ENCODE data around the gene CLDN24.

The CLDN24 gene

DNA sequence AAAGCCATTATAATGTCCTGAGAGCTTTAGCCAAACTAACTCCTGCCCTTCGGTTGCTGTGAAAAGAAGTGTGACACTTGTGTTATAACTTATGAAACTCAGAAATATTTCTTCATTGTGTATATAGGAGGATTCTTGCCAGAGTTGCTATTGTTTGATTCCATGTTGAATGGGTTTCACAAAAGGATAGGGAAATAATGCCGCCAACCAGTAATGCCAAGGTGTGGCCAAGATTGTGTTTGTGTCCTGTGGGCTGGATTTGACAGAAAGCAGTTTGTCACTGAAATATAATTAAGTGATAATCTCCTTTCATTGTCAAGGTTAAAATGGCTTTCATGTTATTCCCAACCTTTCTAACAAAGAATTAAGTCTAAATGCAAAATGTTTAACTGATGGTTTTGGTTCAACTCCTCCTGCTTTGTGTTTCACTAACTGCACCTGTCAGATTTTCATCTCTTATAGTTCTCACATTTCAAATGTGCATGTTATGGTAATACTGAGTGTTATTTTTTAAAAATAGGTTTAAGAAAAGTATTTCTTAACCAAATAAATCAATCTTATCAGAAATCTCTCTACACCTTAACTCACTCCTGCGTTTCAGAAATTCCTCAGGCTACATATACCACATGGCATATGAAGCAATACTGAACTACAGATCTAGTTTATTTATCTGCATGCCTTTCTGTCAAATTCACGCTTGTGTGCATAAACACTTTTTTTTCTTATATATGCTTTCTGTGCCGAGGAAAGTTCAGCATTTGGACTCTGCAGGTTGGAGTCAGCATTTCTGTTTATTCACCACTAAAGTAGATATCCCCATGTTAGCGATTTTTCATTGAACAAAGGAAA lies 1.8 kb downstream of the CLDN24 start, which contains the start of gene CLDN22:
Gene CLDN22 (minus strand): TSS at position 66 of the 849 bp plus-strand sequence. CDS start 58 bp downstream, at position 8.
- no peak for DNase-seq

DNA sequence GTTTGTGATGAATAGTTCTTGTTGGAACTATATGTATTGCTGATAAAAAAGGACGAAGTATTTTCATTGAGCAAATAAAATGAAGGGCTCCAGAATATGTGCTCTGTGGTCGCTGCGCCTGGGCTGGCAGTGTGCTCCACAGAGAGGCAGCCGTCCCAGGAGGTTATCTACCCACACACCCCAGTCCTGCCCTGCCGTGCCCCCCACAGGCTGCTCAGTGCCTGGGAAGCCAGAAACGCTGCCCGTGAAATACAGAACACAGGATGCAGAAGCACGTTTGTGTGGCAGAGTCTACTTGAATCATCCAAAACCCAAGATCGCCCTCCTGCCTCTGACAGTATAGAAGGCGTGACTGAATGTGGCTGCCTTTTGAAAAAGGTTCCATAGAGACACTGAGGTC lies 3.6 kb downstream of the CLDN24 start:
- no peak for DNase-seq

DNA sequence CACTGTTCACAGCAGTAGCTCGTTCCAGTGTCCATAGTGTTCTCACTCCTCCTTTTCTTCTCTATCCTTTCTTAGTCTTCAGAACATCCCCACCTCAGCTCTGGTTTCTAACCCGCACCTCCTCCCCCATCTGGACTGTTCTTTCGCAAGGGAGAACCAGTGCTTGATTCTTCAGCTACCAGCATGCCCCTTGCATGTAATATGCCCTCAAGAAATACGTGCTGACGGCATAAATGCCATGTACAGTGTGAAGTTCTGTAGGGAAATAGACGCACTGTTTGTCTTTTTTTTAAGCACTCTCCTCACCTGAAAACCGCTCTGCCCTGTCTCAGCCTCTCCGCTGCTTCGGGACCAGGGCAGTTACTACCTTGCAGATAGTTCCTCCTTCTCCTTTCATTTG lies 7.4 kb downstream of the CLDN24 start:
- no peak for DNase-seq

DNA sequence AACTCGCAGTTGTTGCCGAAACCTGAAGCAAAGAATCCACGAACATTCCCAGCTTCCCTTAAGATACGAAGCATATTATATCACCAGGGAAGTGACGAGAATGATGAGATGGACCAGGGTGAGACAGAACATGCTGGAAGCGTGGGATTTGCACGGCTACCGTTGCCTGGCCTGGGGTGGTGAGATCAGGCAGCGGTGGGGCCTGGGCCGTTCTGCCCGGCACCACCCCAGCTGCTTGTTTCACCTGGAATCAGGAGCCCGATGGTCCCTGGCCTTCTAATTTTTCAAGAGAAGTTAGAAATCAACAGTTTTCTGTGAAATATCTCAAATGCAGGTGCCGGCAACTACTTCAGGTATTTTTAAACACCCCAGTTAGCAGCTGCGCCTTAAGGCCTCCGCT lies 7.9 kb downstream of the CLDN24 start:
- no peak for DNase-seq

DNA sequence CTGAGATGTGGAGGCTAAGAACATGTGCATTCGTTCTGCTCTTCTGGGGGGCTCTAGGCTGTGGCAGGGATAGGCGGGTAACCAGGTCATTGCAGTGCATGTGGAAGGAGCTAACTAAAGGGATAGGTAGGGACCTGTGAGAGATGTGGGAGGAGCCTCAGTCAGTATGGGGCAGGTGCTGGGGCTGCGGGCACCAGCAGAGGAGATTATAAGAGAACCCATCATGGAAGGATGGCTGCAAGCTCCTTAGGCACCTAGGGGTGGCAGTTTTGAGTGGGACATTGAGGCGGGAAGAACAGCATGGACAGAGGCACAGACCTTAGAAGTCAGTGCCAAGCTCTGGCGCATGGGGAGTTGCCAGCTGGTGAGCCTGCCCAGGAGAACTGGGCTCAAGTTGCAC lies 9.4 kb downstream of the CLDN24 start:
- no peak for DNase-seq

DNA sequence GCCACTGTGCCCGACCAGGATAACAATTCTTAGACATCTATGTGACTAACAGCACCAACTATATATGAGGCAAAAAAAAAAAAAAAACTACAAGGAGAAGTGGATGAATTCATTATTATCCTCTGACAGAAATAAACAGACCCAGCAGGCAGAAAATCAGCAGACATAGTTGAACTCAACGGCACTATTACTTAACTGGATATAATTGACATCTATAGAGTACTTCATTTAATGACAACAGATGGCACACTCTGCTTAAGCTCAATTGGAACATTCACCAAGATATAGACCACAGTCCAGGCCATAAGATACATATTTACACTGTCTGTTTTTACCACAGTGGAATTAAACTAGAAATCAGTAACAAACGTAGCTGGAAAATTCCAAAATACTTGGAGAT lies 15.4 kb downstream of the CLDN24 start:
- no peak for DNase-seq

DNA sequence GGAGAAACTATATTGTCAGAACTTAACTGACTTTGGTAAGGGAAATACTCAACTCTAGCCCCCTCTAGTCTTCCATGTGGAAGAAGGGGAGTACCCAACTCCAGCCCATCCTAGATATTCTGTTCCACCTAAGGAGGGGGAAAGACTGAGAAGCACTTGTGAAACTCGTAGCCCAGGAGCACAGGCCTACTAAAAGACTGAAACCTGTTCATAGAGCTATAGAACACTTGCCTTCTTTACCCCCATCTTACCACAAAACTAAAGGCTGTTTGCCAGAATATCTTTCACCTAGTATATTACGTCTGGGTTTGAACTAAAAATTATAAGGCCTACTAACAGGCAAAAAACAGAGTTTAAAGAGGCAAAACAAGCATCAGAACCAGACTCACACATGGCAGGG lies 17.7 kb downstream of the CLDN24 start:
- DNase-seq = no peak

DNA sequence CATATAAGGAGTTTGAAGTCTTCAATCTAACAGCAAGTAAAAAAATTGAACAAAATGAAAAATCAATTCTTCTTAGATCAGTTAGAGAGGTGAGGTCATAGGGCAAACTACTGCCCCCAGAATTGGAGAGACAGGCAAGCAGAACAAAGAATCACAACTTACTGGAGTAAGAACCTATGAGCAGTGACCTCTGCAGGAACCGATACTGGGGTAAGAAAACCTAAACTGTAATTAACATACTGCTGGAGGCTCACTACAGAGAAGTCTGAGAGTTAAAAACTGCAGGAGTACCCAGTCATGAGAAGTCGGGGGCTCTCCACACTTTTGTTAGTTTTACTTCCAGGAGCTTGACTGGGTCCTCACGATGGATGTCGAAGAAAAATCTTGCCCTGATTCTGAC lies 18.2 kb downstream of the CLDN24 start:
- DNase-seq = no peak

DNA sequence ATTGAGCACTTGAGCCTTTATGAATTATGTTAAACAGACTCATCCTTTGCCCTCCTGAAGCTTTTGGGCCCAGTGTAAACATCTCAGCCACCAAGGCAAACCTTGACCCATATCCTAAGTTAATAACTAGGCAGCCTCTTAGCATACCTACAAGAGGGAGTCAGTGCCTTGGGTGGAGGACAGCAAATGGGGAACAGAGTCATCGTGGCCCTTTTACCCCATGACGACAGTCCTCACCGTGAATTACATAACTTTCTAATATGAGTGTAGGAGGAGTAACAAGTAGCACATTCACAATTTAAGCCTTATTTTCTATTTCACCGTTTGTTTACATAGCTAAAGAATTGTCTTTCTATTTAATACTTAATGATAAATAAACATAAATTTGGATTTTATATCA lies 18.9 kb downstream of the CLDN24 start:
- DNase-seq = no peak

DNA sequence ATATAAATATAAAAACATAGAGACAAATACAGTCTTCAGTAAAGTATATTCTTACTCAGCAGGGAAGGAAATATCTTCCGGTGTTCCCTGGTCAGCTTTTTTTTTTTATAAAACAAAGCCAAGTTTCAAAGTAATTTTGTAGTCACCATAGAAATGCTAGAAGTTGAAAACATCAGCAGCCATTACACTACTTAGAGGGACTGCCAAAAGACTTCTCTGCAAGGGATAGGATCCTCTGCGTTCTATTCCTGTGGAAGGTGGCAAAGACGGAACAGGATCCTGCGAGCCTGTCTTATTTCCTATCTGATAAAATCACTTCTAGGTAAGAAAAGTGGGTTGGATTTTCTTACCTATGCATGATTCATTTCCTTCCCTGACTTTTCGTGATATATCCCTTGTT lies 21.6 kb downstream of the CLDN24 start:
- no peak for DNase-seq

DNA sequence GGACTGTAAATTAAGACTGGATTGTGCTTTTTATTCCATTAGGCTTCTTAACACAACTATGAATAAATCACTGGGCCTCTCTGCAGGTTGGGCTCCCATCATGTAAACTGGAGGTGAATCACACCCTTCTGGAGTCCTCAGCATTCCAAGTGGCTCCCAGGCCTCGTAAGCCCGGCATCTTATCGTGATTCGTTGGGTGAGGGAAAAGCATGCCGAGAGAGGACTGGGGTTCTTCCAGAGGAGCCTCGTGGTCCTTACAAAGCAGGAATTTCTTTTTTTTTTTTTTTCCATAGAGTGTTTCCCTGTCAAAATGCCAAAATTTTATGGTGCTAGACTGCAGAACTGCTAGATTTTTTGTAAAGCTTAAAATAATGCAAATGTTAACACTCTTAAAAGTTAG lies 22.2 kb downstream of the CLDN24 start:
- DNase-seq = no peak

DNA sequence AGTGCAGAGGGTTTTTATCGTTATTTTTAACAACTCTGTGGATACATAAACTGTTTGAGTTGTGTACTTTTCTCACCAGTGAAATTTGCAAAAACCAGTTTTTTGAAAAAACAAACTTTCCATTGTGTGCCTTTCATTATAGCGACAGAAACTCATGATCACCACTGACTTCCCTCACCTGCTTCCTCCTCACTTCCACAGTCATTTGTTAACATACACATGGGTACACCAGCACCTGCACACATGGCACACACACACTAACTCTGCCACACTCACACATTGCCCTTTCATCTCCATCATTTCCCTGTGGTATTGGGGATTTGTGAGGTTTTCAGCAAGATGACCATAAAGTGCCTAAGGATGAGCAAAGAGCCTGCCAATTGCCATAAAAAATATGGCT lies 22.8 kb downstream of the CLDN24 start:
- DNase-seq = no peak

DNA sequence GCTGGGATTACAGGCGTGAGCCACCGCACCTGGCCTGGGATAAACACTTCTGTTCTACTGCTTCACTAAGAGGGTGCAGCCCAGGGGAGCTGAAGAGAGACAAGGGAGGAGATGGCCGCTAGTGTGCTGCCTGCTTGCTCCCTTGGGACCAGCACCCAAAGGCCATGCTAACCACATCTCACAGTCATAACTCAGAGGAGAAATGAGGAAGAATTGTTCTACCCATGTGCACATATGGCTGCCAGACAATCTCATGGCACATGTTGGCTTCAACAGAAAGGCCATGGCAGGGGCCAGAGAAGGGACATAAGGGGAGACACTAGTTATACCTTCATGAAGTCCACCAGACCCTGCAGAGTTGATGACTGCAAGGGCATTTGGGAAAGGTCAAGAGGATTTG lies 24.6 kb downstream of the CLDN24 start:
- no peak for DNase-seq

DNA sequence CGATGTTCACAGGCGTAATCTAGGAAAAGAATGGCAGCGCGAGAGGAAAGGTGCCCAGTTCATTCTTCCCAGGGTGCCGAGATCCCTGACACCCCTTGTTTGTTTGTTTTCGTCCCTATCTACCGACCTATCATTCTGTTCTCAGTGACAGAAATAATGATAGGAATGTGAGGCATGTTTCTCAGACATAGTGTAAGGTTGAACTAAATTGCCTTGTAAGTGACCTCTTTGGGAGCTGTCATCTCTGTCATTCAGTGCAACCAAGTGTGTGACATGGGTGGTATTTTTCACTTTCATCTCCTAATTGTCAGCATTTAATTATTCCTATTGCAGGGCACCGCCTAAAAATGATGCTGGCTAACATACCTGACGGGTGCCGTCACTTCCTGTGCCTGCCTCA lies 26.5 kb downstream of the CLDN24 start:
- DNase-seq = no peak

DNA sequence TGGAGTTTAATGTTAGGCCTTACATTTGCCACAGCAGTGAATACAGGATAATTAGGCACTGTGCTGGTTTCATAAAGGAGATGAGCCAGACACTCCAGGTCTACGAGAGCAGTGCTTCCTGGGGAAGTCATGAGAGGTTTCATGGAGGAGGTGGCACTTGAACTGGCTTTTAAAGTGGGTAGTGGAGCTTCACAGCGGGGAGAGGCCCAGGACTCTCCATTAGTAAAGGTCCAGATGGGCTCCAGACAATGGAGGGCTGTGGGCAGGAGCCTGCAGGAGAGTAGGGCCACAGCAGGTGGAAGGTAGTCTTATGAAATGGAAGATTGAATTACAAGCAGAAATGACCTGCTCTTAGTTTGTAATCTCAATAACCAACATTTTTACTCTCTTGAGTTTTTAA lies 31.2 kb downstream of the CLDN24 start:
- DNase-seq = no peak

DNA sequence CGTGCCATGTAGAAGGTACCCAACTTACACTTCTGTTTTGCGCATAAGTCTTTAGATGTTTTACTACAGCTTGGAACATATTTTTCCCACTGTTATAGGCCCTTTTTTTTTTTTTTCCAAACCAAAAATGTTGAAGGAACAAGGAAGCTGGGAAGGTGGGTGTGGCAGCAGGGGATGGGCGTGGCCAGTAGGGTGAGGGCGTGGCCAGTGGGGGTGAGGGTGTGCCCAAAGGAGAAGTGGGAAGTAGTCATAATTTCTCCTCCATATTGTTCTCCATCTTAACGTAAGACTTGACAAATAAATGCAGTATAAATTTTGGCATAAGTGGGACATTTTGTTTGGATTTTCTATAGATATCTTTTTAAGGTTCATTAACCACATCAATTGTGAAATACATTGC lies 32.5 kb downstream of the CLDN24 start:
- DNase-seq = no peak

DNA sequence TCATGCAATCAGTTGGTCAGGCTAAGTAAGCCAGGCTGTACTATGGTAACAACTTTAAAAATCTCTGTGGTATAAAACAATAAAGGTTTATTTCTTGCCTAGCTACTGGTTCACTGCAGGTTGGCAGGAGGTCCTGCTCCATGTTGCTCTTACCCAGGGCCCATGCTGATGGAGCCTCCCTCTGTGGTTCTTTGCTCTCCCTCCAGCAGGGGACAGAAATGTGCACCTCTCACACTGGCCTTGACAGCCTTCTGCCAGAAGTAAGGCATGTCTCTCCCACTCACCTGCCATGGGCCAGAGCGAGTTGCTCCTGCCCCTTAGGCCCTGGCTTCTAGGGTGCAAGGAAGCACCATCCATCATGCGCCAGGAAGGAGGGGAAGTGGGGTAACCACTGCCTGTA lies 33.3 kb downstream of the CLDN24 start:
- DNase-seq = no peak

DNA sequence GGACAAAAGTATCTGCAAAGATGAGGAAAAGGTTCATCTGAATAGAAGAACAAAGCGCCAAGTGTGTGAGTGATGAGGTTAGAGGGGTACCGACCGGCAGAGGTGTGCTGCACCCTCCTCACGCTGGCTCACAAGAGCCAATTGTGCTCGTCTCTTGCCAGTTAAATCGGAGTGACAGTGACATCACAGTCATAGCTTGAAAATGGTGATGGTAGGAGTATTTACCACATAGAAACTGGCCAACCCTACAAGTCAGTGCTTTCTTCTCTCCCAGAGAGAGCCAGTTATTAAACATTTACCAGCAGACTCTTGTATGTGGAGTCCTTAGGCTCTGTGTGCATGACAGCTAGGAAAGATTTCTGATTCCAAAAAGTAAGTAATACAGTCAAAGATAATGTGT lies 34.5 kb downstream of the CLDN24 start:
- DNase-seq = no peak

DNA sequence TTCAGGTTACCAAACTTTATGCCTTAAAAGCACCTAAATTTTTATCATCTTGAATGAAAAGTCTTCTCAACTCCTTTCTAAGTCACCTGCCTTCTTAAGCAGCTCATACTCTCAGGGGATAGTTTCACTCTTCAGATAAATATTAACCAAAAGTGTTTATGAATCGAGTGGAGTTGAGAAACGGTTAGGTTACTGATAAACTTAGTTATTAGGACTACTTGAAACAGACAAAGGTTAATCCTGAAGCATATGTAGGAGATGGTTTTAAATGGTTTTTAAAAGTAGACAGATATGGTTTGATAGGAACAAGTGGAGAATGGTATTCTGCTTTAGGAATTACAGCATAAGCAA lies 34.9 kb downstream of the CLDN24 start:
- no peak for DNase-seq

DNA sequence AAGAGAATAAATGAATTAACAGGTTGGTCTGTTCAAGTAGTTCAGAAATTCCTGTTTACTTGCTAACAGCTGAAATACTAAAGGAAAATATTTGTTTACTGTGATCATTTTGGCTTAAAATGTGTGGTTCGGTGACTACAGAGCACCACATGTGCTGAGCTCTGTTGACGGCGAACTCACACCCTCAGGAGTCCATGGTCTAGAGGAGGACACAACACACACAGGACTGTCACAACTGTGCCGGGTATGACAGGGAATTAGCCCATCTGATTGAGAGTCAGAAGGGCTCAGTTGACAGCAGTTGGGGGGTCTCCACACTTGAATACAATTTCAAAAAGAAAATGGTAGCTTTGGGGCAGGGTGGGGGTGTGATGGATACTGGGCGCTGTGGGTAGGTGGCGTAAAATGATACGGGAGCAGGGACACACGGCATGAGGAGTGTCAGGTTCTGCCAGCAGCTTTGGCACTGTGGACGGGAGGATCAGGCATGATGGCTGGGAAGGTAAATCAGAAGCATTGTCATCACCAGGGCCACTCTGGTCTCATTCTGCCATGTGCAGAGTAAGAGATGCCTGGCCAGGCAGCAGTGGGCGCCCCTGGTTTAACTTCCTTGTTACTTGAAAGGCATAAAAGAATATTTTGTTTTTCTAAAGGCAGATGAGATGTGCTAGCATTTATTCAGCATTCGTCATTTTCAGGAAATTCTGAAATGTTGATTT lies 35.5 kb downstream of the CLDN24 start:
- DNase-seq = no peak

DNA sequence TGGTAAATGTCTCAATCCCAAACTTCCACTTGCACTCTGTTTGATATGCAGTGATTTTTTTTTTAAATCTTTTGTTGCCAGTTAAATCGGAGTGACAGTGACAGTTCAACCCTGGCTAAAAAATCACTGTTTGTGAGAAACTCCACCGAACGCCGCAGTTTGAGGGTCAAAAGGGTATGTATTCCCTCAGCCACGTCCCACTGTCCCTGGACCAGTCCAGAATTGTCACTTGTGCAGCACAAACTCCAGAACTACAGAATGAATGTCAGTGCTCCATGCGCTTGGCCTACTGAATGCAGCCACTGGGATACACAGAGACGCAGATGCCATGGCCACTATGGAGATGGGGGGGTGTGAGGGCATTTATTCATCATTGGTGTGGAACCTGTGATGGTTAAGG lies 36.3 kb downstream of the CLDN24 start:
- no peak for DNase-seq

DNA sequence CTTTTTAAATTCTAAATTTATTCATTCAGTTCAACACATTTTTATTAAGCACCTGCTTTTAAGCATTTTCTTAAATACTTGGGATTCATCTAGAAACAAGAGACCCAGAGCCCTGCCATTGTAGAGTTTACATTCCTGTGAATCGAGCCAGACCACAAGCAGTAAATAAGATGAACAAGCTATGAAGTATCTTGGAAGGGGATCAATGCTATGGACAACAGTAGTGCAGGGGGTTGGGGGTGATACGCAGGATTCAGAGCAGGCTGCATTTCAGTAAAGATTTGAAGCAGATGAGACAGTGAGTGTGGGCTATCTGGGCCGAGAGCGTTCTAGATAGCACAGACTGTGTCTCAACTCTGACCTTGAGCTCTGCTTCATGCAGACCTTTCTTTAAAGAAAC lies 37.3 kb downstream of the CLDN24 start:
- DNase-seq = no peak

DNA sequence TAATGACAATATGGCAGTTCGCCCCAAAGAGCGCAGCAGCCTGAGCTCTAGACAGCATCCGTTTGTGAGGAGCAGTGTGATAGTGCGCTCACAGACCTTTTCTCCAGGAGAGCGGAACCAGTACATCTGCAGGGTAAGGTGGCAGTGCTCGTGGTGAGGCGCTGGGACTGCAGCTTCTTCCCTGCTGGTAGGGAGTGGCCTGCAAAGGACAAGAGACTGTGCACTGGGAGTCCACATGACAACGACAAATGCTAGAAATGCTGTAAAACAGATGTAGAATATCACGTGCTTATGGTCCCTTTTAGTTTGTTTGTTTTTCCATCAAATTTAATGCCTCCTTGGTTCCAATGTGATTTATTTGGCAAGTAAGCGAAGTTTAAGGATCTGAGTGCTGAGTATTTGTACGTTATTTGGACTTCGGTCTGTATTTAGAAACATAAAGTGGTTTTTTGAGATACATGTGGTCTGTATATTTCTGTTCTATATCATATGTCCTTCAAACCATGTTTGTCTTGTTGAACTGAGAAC lies 37.9 kb downstream of the CLDN24 start:
- DNase-seq = no peak

DNA sequence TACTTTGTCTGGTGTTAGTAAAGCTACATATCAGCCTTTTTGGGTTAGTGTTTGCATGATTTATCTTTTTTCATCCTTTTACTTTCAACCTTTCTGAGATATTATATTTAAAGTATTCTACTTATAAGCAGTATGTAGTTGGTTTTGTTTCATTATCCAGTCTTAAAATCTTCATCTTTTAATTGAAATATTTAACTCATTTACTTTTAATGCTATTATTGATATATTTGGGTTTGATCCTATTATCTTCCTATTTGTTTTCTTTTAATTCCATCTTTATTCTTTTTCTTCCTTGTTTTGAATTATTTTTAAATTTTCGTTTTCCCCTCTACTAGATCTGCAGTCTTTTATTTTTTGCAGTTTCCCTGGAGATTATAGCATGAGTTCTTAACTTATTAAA lies 46.1 kb downstream of the CLDN24 start:
- no peak for DNase-seq
